ENCODE results near the gene FAM193B.

DNA sequence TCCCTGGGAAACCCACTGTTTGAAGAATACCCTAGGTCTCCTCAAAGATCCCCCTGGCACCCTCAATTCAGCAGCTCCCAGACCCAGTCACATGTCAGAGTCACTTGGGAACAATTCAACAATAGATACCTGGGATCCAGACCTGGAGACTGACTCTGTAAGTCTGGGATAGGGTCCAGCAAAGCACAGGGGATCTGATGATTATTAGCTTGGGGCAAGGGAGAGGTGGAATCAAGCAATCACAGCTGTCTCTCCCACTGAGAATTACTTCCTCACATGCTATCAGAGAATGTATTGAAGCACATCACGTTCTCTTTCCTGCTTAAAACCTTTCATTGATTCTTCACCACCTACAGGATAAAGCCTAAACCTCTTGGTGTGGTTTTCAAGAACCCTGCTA lies 5.9 kb downstream of the FAM193B start:
- TF ChIP-seq, protein P1, sequence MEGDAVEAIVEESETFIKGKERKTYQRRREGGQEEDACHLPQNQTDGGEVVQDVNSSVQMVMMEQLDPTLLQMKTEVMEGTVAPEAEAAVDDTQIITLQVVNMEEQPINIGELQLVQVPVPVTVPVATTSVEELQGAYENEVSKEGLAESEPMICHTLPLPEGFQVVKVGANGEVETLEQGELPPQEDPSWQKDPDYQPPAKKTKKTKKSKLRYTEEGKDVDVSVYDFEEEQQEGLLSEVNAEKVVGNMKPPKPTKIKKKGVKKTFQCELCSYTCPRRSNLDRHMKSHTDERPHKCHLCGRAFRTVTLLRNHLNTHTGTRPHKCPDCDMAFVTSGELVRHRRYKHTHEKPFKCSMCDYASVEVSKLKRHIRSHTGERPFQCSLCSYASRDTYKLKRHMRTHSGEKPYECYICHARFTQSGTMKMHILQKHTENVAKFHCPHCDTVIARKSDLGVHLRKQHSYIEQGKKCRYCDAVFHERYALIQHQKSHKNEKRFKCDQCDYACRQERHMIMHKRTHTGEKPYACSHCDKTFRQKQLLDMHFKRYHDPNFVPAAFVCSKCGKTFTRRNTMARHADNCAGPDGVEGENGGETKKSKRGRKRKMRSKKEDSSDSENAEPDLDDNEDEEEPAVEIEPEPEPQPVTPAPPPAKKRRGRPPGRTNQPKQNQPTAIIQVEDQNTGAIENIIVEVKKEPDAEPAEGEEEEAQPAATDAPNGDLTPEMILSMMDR (IDR thresholded peaks at IDR 0.05; ENCODE audit: low read depth, low read length, missing input control) = no peak
- TF ChIP-seq REST (IDR thresholded peaks at IDR 0.05) = no peak
- TF ChIP-seq TAF1 (conservative IDR thresholded peaks at IDR 0.05) = no peak
- TF ChIP-seq YY1 (IDR thresholded peaks at IDR 0.05) = no peak
